HG02870 (cell line): Measurements from ENCODE around the gene CCDC197.

Experiments used
- ATAC-seq: cut with Tn5 transposase; IDR thresholded peaks from one replicate; pipeline ENCODE4 v1.9.1; 2021; ENCODE audit warnings: mild to moderate bottlenecking, moderate library complexity; ENCODE audit not compliant: unreplicated experiment

The CCDC197 gene

GRCh38 chr14:93977171-93977570 lies 19.9 kb upstream of the CCDC197 start:
- ATAC-seq, result no peak

- no peak for ATAC-seq
Measured at GRCh38 chr14:93977790-93978581, 19.1 kb upstream of the CCDC197 start.

GRCh38 chr14:93978735-93979134 lies 18.4 kb upstream of the CCDC197 start:
- no peak for ATAC-seq

GRCh38 chr14:93980456-93981201 lies 16.5 kb upstream of the CCDC197 start:
- no peak for ATAC-seq

GRCh38 chr14:93981316-93982229 lies 15.5 kb upstream of the CCDC197 start:
- ATAC-seq, result no peak

GRCh38 chr14:93982230-93983007 lies 14.7 kb upstream of the CCDC197 start:
- ATAC-seq, result no peak

GRCh38 chr14:93984070-93984469 lies 13.0 kb upstream of the CCDC197 start:
- no peak for ATAC-seq

- no peak for ATAC-seq
Measured at GRCh38 chr14:93984987-93985410, 12.1 kb upstream of the CCDC197 start.

- no peak for ATAC-seq
Measured at GRCh38 chr14:93986955-93987354, 10.1 kb upstream of the CCDC197 start.

GRCh38 chr14:93987376-93987775 lies 9.7 kb upstream of the CCDC197 start:
- no peak for ATAC-seq

- ATAC-seq, result no peak
Measured at GRCh38 chr14:93987815-93988476, 9.2 kb upstream of the CCDC197 start.

GRCh38 chr14:93989939-93990338 lies 7.2 kb upstream of the CCDC197 start:
- ATAC-seq, result no peak

- no peak for ATAC-seq
Measured at GRCh38 chr14:93991212-93991611, 5.9 kb upstream of the CCDC197 start.

- no peak for ATAC-seq
Measured at GRCh38 chr14:93991649-93992048, 5.5 kb upstream of the CCDC197 start.

- no peak for ATAC-seq
Measured at GRCh38 chr14:93993382-93993781, 3.7 kb upstream of the CCDC197 start.

GRCh38 chr14:93994919-93995682 lies 2.0 kb upstream of the CCDC197 start:
- no peak for ATAC-seq

GRCh38 chr14:93996130-93996695 lies 888 bp upstream of the CCDC197 start:
- no peak for ATAC-seq

- no peak for ATAC-seq
Measured at GRCh38 chr14:93997916-93998870, 1.1 kb downstream of the CCDC197 start.
